ENCODE results near the gene GALNT15. TPM values are rescaled to one million over a fixed set of nuclear protein-coding genes. Genes with fewer than 3 reads are reported as not detected.

The GALNT15 gene
- total RNA-seq, 1 donor from 2014 or later = 9.8 TPM

DNA sequence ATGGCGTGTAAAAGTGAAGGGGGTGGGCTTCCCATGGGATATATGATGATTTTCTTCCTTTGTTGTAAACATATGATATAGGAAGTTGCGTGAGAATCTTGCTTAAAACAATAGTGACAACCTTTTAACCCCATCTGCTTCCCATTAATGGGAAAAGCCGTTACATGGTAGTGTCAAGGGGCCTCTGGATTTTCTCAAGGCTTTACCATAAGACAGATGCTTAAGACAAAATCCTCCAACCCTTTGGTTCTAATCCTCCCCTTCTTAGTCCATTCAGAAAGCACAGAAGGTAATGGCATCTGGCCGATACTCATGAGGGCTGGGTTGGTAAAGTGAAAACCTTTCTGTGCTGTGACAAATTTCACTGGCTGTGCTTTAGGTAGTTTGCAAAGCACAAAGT lies 65.3 kb downstream of the GALNT15 start:
- H3K27ac ChIP-seq = no peak overlapping the region
- H3K27me3 ChIP-seq (ENCODE audit: low read depth) = no peaks in the 10 kb centered on the region
- no peaks in the 10 kb centered on the region for H3K9me3 ChIP-seq
- H3K36me3 ChIP-seq = no peaks in the 10 kb centered on the region
- TF ChIP-seq, protein P1, sequence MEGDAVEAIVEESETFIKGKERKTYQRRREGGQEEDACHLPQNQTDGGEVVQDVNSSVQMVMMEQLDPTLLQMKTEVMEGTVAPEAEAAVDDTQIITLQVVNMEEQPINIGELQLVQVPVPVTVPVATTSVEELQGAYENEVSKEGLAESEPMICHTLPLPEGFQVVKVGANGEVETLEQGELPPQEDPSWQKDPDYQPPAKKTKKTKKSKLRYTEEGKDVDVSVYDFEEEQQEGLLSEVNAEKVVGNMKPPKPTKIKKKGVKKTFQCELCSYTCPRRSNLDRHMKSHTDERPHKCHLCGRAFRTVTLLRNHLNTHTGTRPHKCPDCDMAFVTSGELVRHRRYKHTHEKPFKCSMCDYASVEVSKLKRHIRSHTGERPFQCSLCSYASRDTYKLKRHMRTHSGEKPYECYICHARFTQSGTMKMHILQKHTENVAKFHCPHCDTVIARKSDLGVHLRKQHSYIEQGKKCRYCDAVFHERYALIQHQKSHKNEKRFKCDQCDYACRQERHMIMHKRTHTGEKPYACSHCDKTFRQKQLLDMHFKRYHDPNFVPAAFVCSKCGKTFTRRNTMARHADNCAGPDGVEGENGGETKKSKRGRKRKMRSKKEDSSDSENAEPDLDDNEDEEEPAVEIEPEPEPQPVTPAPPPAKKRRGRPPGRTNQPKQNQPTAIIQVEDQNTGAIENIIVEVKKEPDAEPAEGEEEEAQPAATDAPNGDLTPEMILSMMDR (IDR thresholded peaks at IDR 0.05) = no peak
- DNase-seq (no peak), ATAC-seq (no peak)
- intact Hi-C loops (cut with DNase I) = no loop called here
- H3K4me1 ChIP-seq = peaks cover 11% of the 10 kb centered on the region
- no peak overlapping the region for H3K4me3 ChIP-seq

DNA sequence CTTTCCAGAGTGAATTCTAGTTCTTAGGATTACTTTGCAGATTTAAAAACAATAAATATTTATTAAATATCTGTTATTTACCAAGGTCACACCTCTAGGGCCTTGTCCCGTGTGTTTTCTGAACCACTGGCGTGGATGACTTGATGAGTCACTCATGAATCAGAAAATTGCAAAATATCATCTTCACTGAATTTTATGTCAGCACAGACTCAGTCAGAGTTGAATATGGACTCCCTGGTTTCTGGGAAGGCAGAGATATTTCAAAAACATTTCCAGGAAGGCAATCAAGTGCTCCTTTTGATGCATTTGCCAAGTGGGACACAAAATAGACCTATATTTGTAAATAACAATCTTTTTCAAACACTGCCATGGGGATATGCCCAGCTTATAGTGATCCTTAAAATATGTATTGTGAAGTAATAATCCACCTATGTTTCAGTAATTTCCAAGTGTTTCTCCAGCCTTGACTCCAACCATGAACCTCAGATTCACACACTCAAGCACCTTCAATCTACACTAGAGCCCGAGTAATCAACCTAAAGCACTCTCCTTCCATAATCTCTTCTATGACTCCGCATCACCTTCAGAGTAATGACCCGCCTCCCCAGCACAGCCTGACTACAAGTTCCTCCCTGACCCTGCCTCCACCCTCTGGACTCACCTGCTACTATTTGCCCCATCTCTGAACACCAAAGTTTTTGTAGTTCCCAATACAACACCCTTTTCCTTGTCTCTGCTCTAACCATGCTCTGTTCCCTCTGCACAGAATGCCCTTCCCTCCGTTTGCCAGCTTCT lies 65.9 kb downstream of the GALNT15 start:
- TF ChIP-seq, protein P1 (IDR thresholded peaks at IDR 0.05) = no peak

DNA sequence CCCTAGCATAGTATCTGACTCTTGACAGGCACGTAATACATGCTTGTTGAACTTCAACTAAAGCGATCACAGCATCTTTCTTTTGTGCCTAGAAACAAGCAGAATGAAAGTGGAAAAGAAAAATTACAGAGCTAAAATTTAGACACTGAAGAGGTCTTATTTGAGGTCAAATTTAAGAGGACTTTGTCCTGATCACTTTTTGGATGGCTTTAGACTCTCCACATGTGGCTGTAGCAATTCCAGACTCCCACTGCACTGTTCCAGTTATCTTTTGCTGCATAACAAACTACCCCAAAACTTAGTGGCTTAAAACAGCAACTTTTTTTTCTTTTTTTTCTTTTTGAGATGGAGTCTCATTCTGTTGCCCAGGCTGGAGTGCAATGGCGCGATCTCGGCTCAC lies 66.7 kb downstream of the GALNT15 start:
- DNase-seq (no peak), ATAC-seq (no peak)
- H3K9me3 ChIP-seq = no peaks in the 10 kb centered on the region
- H3K27ac ChIP-seq = no peak overlapping the region
- TF ChIP-seq, protein P1 (IDR thresholded peaks at IDR 0.05) = no peak
- H3K4me1 ChIP-seq = peaks cover 11% of the 10 kb centered on the region
- no peak overlapping the region for H3K4me3 ChIP-seq
- intact Hi-C loops (cut with DNase I) = no loop called here
- H3K27me3 ChIP-seq (ENCODE audit: low read depth) = no peaks in the 10 kb centered on the region
- H3K36me3 ChIP-seq = no peaks in the 10 kb centered on the region

More for the DNA sequence above, 65.9 kb downstream of the GALNT15 start:
- intact Hi-C loops (cut with DNase I) = no loop called here
- no peak for DNase-seq
- Histone ChIP-seq H3K9me3 (no peaks in the 10 kb centered on the region), H3K4me3 (no peak overlapping the region), H3K27me3 (ENCODE audit: low read depth) (no peaks in the 10 kb centered on the region), H3K27ac (no peak overlapping the region), H3K4me1 (peaks cover 11% of the 10 kb centered on the region), H3K36me3 (no peaks in the 10 kb centered on the region)
- peak; percentile 55 to 85 for ATAC-seq

DNA sequence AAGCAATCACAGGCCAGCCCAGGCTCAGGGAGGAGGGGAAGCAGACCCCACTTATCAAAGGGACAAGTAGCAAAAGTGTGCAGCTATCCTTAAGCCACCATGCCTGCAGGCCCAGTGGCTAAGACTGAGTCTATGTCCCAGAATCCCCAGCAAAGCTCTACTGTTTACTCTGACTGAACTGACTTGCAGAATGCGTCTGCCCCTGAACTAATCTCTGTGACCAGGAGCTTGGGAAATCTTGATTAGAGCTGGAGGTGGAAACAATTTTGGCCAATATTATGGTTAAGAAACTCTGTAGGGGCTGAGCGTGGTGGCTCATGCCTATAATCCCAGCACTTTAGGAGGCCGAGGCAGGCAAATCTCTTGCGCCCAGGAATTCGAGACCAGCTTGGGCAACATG lies 67.7 kb downstream of the GALNT15 start:
- intact Hi-C loops (cut with DNase I) = no loop called here
- ATAC-seq (no peak), DNase-seq (no peak)
- H3K27ac ChIP-seq = no peak overlapping the region
- TF ChIP-seq, protein P1 (IDR thresholded peaks at IDR 0.05) = no peak
- H3K4me1 ChIP-seq = peaks cover 11% of the 10 kb centered on the region
- H3K4me3 ChIP-seq = no peak overlapping the region
- H3K9me3 ChIP-seq = no peaks in the 10 kb centered on the region
- no peaks in the 10 kb centered on the region for H3K36me3 ChIP-seq
- H3K27me3 ChIP-seq (ENCODE audit: low read depth) = no peaks in the 10 kb centered on the region

DNA sequence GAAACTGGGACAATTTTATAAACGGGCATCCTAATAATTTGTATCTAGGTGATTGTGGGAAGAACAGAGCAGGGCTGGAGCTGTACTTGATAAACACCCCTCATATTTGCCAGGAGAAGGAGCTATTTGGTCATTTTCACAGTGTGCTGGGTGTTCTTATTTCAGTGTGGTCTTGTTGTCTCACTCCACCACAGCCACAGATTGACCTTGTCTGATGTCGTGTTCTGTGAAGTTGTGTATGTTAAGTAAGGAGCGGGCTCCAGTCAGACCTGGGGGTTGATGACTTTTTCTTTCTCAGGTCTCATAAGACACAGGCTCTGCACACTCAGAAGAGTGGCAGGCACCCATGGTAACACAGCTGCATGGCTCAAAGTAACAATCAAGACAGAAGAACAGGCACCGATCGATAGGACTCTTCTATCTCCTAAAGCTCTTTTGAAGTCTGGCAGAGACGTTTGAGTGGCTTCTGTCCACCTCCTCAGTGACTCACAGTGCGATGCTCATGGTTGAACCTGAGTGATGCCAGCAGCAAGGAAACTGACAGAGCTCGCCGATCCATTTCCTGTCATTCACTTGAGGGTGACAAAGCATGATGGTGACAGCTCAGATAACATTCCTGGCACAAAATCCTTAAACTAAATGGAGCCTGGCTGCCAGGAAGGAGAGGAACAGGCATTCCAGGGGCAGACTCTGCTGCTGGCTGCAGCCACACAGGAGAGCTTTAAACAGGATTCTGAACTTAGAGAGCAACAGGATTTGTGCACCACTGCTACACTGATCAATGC lies 69.4 kb downstream of the GALNT15 start:
- no peaks in the 10 kb centered on the region for H3K27me3 ChIP-seq (ENCODE audit: low read depth)
- H3K36me3 ChIP-seq = no peaks in the 10 kb centered on the region
- ATAC-seq (no peak), DNase-seq (no peak)
- H3K27ac ChIP-seq = no peak overlapping the region
- peaks cover 11% of the 10 kb centered on the region for H3K4me1 ChIP-seq
- no peak overlapping the region for H3K4me3 ChIP-seq
- TF ChIP-seq, protein P1 (IDR thresholded peaks at IDR 0.05) = no peak
- H3K9me3 ChIP-seq = no peaks in the 10 kb centered on the region
- intact Hi-C loops (cut with DNase I) = no loop called here
